GM12878 (cell line): ENCODE results near the gene ANKS4B. TPM values are rescaled to one million over a fixed set of nuclear protein-coding genes. Genes with fewer than 3 reads are reported as not detected.
"Not testable (repeated sequence)": the region's sequence is repeated elsewhere in the genome, so short reads cannot be mapped to it uniquely, and the experiment has no call there.

ENCODE experiments used
- ATAC-seq: fragments of 200-7000 bp; cut with Tn5 transposase; 3 replicates; pipeline ENCODE4 v1.9.1; 2020; ENCODE audit warnings: mild to moderate bottlenecking, moderate library complexity
- BruUV-seq: library from RNA; stranded (reverse); fragments of 400-500 nt; replicated peaks from 2 replicates; lab custom pipeline; 2021; lab: Mats Ljungman, UMichigan
- CTCF ChIA-PET: fragments of 300-600 bp; sonication (Branson Sonifier 250); formaldehyde crosslinking; extraction: SDS; loops from one replicate; lab custom pipeline; 2021; ENCODE audit warnings: inconsistent platforms; lab: Yijun Ruan, JAX
- POLR2A ChIA-PET: fragments of 350-600 bp; formaldehyde crosslinking; extraction: SDS; loops from one replicate; lab custom pipeline; 2021; ENCODE audit warnings: inconsistent platforms; lab: Charles Lee
- RAD21 ChIA-PET: fragments of 300-600 bp; sonication (Branson Sonifier 250); formaldehyde crosslinking; loops from one replicate; lab custom pipeline; 2023; ENCODE audit warnings: antibody characterized with exemption; ENCODE audit not compliant: unreplicated experiment; lab: Charles Lee
- SMC1A ChIA-PET: fragments of 300-600 bp; sonication (Branson Sonifier 250); formaldehyde crosslinking; loops from one replicate; lab custom pipeline; 2023; ENCODE audit not compliant: unreplicated experiment, uncharacterized antibody; lab: Charles Lee
- DNase-seq: peaks from one replicate; pipeline ENCODE4 v3.0.0-alpha.2; 2011; ENCODE audit warnings: low read depth, low spot score
- FAIRE-seq: peaks from 3 replicates; lab custom pipeline; 2011; peaks lifted over from hg19 to GRCh38; lab: Jason Lieb, UNC
- H2AFZ ChIP-seq: 2 replicates; pipeline ENCODE4 v1.6.0; 2011; ENCODE audit warnings: low read depth, low read length, control low read depth; ENCODE audit not compliant: control insufficient read depth
- H3K27ac ChIP-seq: 2 replicates; pipeline ENCODE4 v1.5.1; 2011; ENCODE audit warnings: control low read depth; ENCODE audit not compliant: control insufficient read depth, insufficient read depth
- H3K27me3 ChIP-seq, 2 experiments: replicated peaks in 1 of 2; 2 replicates each; pipeline versions ENCODE4 v1.6.0 to v1.6.1; 2011; ENCODE audit warnings: low read length in 1 of 2; ENCODE audit not compliant: control insufficient read depth in 2 of 2, insufficient read depth in 2 of 2
- H3K36me3 ChIP-seq, 2 experiments: 2 replicates each; pipeline ENCODE4 v1.5.1; 2011; ENCODE audit warnings: low read length in 1 of 2; ENCODE audit not compliant: control insufficient read depth in 2 of 2, insufficient read depth in 2 of 2
- H3K4me1 ChIP-seq: 2 replicates; pipeline ENCODE4 v1.6.1; 2011; ENCODE audit warnings: mild to moderate bottlenecking, low read length, moderate library complexity, mixed read lengths; ENCODE audit not compliant: control insufficient read depth, insufficient read depth
- H3K4me2 ChIP-seq: 2 replicates; pipeline ENCODE4 v1.6.0; 2011; ENCODE audit warnings: control low read depth; ENCODE audit not compliant: control insufficient read depth, insufficient read depth
- H3K4me3 ChIP-seq: fragments of 200-600 bp; sonication (generic); 2 replicates; pipeline ENCODE4 v1.5.1; 2016
- H3K79me2 ChIP-seq: 2 replicates; pipeline ENCODE4 v1.6.0; 2011; ENCODE audit warnings: low read length; ENCODE audit not compliant: control insufficient read depth, insufficient read depth
- H3K9ac ChIP-seq: 2 replicates; pipeline ENCODE4 v1.8.0; 2011; ENCODE audit warnings: low read length, control low read depth, mixed read lengths; ENCODE audit not compliant: control insufficient read depth, insufficient read depth
- H3K9me3 ChIP-seq: replicated peaks from 3 replicates; pipeline ENCODE4 v1.5.1; 2011; ENCODE audit warnings: mild to moderate bottlenecking, low read length; ENCODE audit not compliant: control insufficient read depth, insufficient read depth
- H4K20me1 ChIP-seq: 2 replicates; pipeline ENCODE4 v1.6.0; 2011; ENCODE audit not compliant: control insufficient read depth, insufficient read depth
- EGR1 ChIP-seq, 2 experiments: IDR thresholded peaks; 1 replicate in 1 of 2; 2 replicates in 1 of 2; pipeline ENCODE4 v1.6.1; 2011 to 2012; ENCODE audit warnings: low read depth in 2 of 2, low read length in 2 of 2, borderline replicate concordance in 1 of 2, mild to moderate bottlenecking in 1 of 2, moderate library complexity in 1 of 2
- MTA2 ChIP-seq: fragments of 450-650 bp; IDR thresholded peaks from 2 replicates; pipeline ENCODE4 v1.6.1; 2016; ENCODE audit warnings: low read depth, mild to moderate bottlenecking, moderate library complexity
- USF1 ChIP-seq: IDR thresholded peaks from 2 replicates; pipeline ENCODE4 v1.6.1; 2011; ENCODE audit warnings: borderline replicate concordance, low read depth, mild to moderate bottlenecking, moderate library complexity, mixed read lengths, low read length; ENCODE audit not compliant: insufficient read depth; ENCODE audit errors: extremely low read length
- ZBTB40 ChIP-seq: fragments of 450-650 bp; IDR thresholded peaks from 2 replicates; pipeline ENCODE4 v1.6.1; 2016; ENCODE audit warnings: mild to moderate bottlenecking, moderate library complexity, borderline replicate concordance
- ZNF384 ChIP-seq: IDR thresholded peaks from 2 replicates; pipeline ENCODE4 v1.6.1; 2012; ENCODE audit warnings: low read depth, mild to moderate bottlenecking, low read length, improper control_type of control experiment, borderline replicate concordance
- WGBS: methylation state at CpG from one replicate; pipeline ENCODE4 v1.1.6; 2016; ENCODE audit warnings: low lambda C conversion rate; ENCODE audit not compliant: insufficient replicate concordance, insufficient coverage; ENCODE audit errors: missing lambda C conversion rate; 5-methylcytosine and 5-hydroxymethylcytosine counted together
- in situ Hi-C: fragments of 300-500 bp; cut with MboI; formaldehyde crosslinking; loops from 9 replicates; pipeline ENCODE4 v1.14.3; 2018; ENCODE audit warnings: mixed read lengths
- intact Hi-C: fragments of 100-400 bp; cut with micrococcal nuclease; formaldehyde crosslinking; loops from one replicate; pipeline ENCODE4 v1.14.2; 2022; ENCODE audit not compliant: unreplicated experiment
- polyA plus RNA-seq, 11 experiments: library from polyadenylated mRNA; depleted of rRNA in 4 of 11; unstranded in 6 of 11; stranded (reverse) in 5 of 11; fragments of >200 nt; fragmentation: Nextera tagmentation in 4 of 11; fragmentation: Illumina TruSeq in 1 of 11; extraction: Ambion mirVana in 4 of 11; extraction: Trizol in 1 of 11; gene quantifications; 1 replicate in 1 of 11; 2 replicates in 10 of 11; pipeline versions ENCODE4 v1.2.1 to v1.2.3, GENCODE V29; 2011 to 2016; ENCODE audit warnings: inconsistent platforms in 2 of 11, missing spikeins in 2 of 11, low read depth in 1 of 11
- total RNA-seq, 4 experiments: library from RNA; depleted of rRNA in 3 of 4; stranded (reverse); fragments of >200 nt in 3 of 4; fragmentation: Illumina TruSeq in 1 of 4; extraction: Trizol in 1 of 4; gene quantifications; 2 replicates each; pipeline versions ENCODE4 v1.2.1 to v1.2.3, GENCODE V29; 2013 to 2021
- TF ChIP-seq, protein P1 (sequence below): fragments of 450-650 bp; IDR thresholded peaks from 2 replicates; pipeline ENCODE4 v1.6.1; 2017; ENCODE audit warnings: low read depth, mild to moderate bottlenecking, moderate library complexity

ANKS4B gene
- total and polyA plus RNA-seq, 10 of the 15 experiments (the other 5 are each of a cell fraction or from before 2014, with no cell fraction given): 0.01 to 0.11 (median 0.05) TPM; not detected in 6

DNA sequence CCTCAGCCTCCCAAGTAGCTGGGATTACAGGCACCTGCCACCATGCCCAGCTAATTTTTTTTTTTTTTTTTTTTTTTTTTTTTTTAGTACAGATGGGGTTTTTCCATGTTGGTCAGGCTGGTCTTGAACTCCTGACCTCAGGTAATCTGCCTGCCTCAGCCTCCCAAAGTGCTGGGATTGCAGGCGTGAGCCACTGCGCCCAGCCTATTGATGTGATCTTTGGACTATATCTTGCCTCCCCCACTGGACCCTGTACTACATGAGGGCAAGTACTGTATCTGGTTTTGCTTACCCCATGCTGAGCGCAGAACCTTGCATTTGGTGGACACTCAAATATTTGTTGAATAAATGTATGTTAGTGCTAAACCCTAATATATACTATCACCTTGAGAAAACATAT, 39.3 kb downstream of the ANKS4B start:
- ATAC-seq, H3K4me3 ChIP-seq, in situ Hi-C loops, H3K36me3 ChIP-seq, H3K9me3 ChIP-seq, intact Hi-C loops, DNase-seq, H2AFZ ChIP-seq, H3K9ac ChIP-seq, H3K4me2 ChIP-seq, H3K79me2 ChIP-seq, H4K20me1 ChIP-seq, H3K27me3 ChIP-seq, FAIRE-seq, BruUV-seq: not testable (repeated sequence)
- ChIA-PET CTCF (interaction anchor here (0.9 to 2.5 kb wide), 7 partner anchors 9 to 114 kb away, joined by 3 to 8 read pairs (median 5); partner anchors contain the start of gene LDAF1), SMC1A (interaction anchor here (0.6 to 9.7 kb wide), 10 partner anchors 8 to 89 kb away, joined by 3 to 87 read pairs (median 4); partner anchors contain the start of gene ZP2), RAD21 (interaction anchor here (0.6 to 3.1 kb wide), 8 partner anchors 9 to 113 kb away, joined by 3 to 13 read pairs (median 4); no protein-coding TSS in a partner anchor), POLR2A (interaction anchor here (0.5 to 1.8 kb wide), 8 partner anchors 11 to 395 kb away, joined by 3 to 7 read pairs (median 3); no protein-coding TSS in a partner anchor)
- 56% methylated on average over 3 of the region's 3 CpGs for WGBS
- TF ChIP-seq ZNF384: 0 out of 2 replicates have a peak, but pooled peaks have one; percentile 3
- peaks cover 30% of the 10 kb centered on the region for H3K4me1 ChIP-seq
- H3K27ac ChIP-seq: peak overlapping the region; percentile 32; the same call in 1 of the 2 replicates

- Histone ChIP-seq H3K79me2 (no peaks in the 10 kb centered on the region), H3K27ac (peak overlapping the region; percentile 52), H3K4me1 (peaks cover 33% of the 10 kb centered on the region), H3K9me3 (no peaks in the 10 kb centered on the region), H4K20me1 (no peaks in the 10 kb centered on the region), H3K27me3 (no peaks in the 10 kb centered on the region; a peak in 1 of 4 replicates), H3K36me3 (no peaks in the 10 kb centered on the region), H3K9ac (no peak overlapping the region), H2AFZ (no peak overlapping the region), H3K4me2 (peak overlapping the region; percentile 55; the same call in 1 of the 2 replicates), H3K4me3 (peak overlapping the region; percentile 26; the same call in 1 of the 2 replicates)
- intact Hi-C loops: no loop called here
- ATAC-seq: peak; percentile 75
- no peak for FAIRE-seq
- no peak for DNase-seq
- in situ Hi-C loops: no loop called here
- CTCF ChIA-PET: interaction anchor here (0.9 to 3.9 kb wide), 9 partner anchors 11 to 293 kb away, joined by 3 to 25 read pairs (median 5); partner anchors contain the start of gene LDAF1
- 24% methylated on average over 5 of the region's 5 CpGs for whole genome bisulfite sequencing
- BruUV-seq: no TSS peak
- SMC1A ChIA-PET: interaction anchor here (1.0 to 9.7 kb wide), 10 partner anchors 9 to 116 kb away, joined by 3 to 87 read pairs (median 5); partner anchors contain the start of gene LDAF1
- POLR2A ChIA-PET: interaction anchor here (0.6 to 1.8 kb wide), 5 partner anchors 10 to 105 kb away, joined by 3 to 5 read pairs (median 3); no protein-coding TSS in a partner anchor
- RAD21 ChIA-PET: interaction anchor here (0.9 to 3.1 kb wide), 3 partner anchors 10 to 85 kb away, joined by 4 to 13 read pairs (median 5); no protein-coding TSS in a partner anchor
- TF ChIP-seq EGR1 (IDR thresholded peaks at IDR 0.05; ENCODE audit: borderline replicate concordance in 1 of 2, low read depth in 2 of 2, low read length in 2 of 2) (no peak), USF1 (no peak), ZBTB40 (no peak), MTA2 (peak; percentile 90)
- TF ChIP-seq, protein P1, sequence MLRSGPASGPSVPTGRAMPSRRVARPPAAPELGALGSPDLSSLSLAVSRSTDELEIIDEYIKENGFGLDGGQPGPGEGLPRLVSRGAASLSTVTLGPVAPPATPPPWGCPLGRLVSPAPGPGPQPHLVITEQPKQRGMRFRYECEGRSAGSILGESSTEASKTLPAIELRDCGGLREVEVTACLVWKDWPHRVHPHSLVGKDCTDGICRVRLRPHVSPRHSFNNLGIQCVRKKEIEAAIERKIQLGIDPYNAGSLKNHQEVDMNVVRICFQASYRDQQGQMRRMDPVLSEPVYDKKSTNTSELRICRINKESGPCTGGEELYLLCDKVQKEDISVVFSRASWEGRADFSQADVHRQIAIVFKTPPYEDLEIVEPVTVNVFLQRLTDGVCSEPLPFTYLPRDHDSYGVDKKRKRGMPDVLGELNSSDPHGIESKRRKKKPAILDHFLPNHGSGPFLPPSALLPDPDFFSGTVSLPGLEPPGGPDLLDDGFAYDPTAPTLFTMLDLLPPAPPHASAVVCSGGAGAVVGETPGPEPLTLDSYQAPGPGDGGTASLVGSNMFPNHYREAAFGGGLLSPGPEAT: peak; percentile 91
Observed at GRCh38 chr16:21274172-21274726, 40.8 kb downstream of the ANKS4B start.
